Measurements from ENCODE around the gene SAP30.

The SAP30 gene

GRCh38 chr4:173413036-173413435 is 42.3 kb downstream of the SAP30 start:
- no peaks in the 10 kb centered on the region for H3K36me3 ChIP-seq (ENCODE audit: control insufficient read depth, insufficient read depth, low read length)
- no peaks in the 10 kb centered on the region for H3K27me3 ChIP-seq (replicated peaks; ENCODE audit: control insufficient read depth, insufficient read depth, low read length, poor library complexity, severe bottlenecking)
- H3K27ac ChIP-seq (ENCODE audit: insufficient read depth, low read length, poor library complexity, severe bottlenecking), result no peak overlapping the region
- H3K4me3 ChIP-seq (ENCODE audit: insufficient read depth, low read depth, low read length, poor library complexity, severe bottlenecking), result no peak overlapping the region
- no peaks in the 10 kb centered on the region for H3K9me3 ChIP-seq (ENCODE audit: control insufficient read depth, low read length)
- no peak for DNase-seq
- H3K4me1 ChIP-seq (ENCODE audit: control insufficient read depth, insufficient read depth, low read length, poor library complexity, severe bottlenecking), result no peaks in the 10 kb centered on the region

GRCh38 chr4:173414456-173414855 is 43.7 kb downstream of the SAP30 start:
- no peak for DNase-seq
- no peaks in the 10 kb centered on the region for H3K27me3 ChIP-seq (replicated peaks; ENCODE audit: control insufficient read depth, insufficient read depth, low read length, poor library complexity, severe bottlenecking)
- no peaks in the 10 kb centered on the region for H3K36me3 ChIP-seq (ENCODE audit: control insufficient read depth, insufficient read depth, low read length)
- H3K4me3 ChIP-seq (ENCODE audit: insufficient read depth, low read depth, low read length, poor library complexity, severe bottlenecking), result no peak overlapping the region
- H3K4me1 ChIP-seq (ENCODE audit: control insufficient read depth, insufficient read depth, low read length, poor library complexity, severe bottlenecking), result no peaks in the 10 kb centered on the region
- H3K27ac ChIP-seq (ENCODE audit: insufficient read depth, low read length, poor library complexity, severe bottlenecking), result no peak overlapping the region
- no peaks in the 10 kb centered on the region for H3K9me3 ChIP-seq (ENCODE audit: control insufficient read depth, low read length)

GRCh38 chr4:173415092-173415491 is 44.3 kb downstream of the SAP30 start:
- Histone ChIP-seq H3K27me3 (replicated peaks; ENCODE audit: control insufficient read depth, insufficient read depth, low read length, poor library complexity, severe bottlenecking) (no peaks in the 10 kb centered on the region), H3K4me3 (ENCODE audit: insufficient read depth, low read depth, low read length, poor library complexity, severe bottlenecking) (no peak overlapping the region), H3K9me3 (ENCODE audit: control insufficient read depth, low read length) (no peaks in the 10 kb centered on the region), H3K4me1 (ENCODE audit: control insufficient read depth, insufficient read depth, low read length, poor library complexity, severe bottlenecking) (no peaks in the 10 kb centered on the region), H3K27ac (ENCODE audit: insufficient read depth, low read length, poor library complexity, severe bottlenecking) (no peak overlapping the region), H3K36me3 (ENCODE audit: control insufficient read depth, insufficient read depth, low read length) (no peaks in the 10 kb centered on the region)
- DNase-seq, result no peak

- H3K4me3 ChIP-seq (ENCODE audit: insufficient read depth, low read depth, low read length, poor library complexity, severe bottlenecking), result no peak overlapping the region
These were observed 45.3 kb downstream of the SAP30 start for GRCh38 chr4:173415885-173416653.

GRCh38 chr4:173417833-173418232 is 47.1 kb downstream of the SAP30 start:
- no peaks in the 10 kb centered on the region for H3K36me3 ChIP-seq (ENCODE audit: control insufficient read depth, insufficient read depth, low read length)
- no peaks in the 10 kb centered on the region for H3K4me1 ChIP-seq (ENCODE audit: control insufficient read depth, insufficient read depth, low read length, poor library complexity, severe bottlenecking)
- DNase-seq, result no peak
- no peaks in the 10 kb centered on the region for H3K9me3 ChIP-seq (ENCODE audit: control insufficient read depth, low read length)
- H3K4me3 ChIP-seq (ENCODE audit: insufficient read depth, low read depth, low read length, poor library complexity, severe bottlenecking), result no peak overlapping the region
- H3K27ac ChIP-seq (ENCODE audit: insufficient read depth, low read length, poor library complexity, severe bottlenecking), result no peak overlapping the region
- no peaks in the 10 kb centered on the region for H3K27me3 ChIP-seq (replicated peaks; ENCODE audit: control insufficient read depth, insufficient read depth, low read length, poor library complexity, severe bottlenecking)

More at GRCh38 chr4:173415885-173416653, 45.3 kb downstream of the SAP30 start:
- H3K27ac ChIP-seq (ENCODE audit: insufficient read depth, low read length, poor library complexity, severe bottlenecking), result no peak overlapping the region
- no peaks in the 10 kb centered on the region for H3K9me3 ChIP-seq (ENCODE audit: control insufficient read depth, low read length)
- H3K4me1 ChIP-seq (ENCODE audit: control insufficient read depth, insufficient read depth, low read length, poor library complexity, severe bottlenecking), result no peaks in the 10 kb centered on the region
- H3K36me3 ChIP-seq (ENCODE audit: control insufficient read depth, insufficient read depth, low read length), result no peaks in the 10 kb centered on the region
- no peaks in the 10 kb centered on the region for H3K27me3 ChIP-seq (replicated peaks; ENCODE audit: control insufficient read depth, insufficient read depth, low read length, poor library complexity, severe bottlenecking)
- DNase-seq, result no peak

- H3K27ac ChIP-seq (ENCODE audit: insufficient read depth, low read length, poor library complexity, severe bottlenecking), result no peak overlapping the region
- no peak for DNase-seq
- H3K27me3 ChIP-seq (replicated peaks; ENCODE audit: control insufficient read depth, insufficient read depth, low read length, poor library complexity, severe bottlenecking), result no peaks in the 10 kb centered on the region
- H3K4me3 ChIP-seq (ENCODE audit: insufficient read depth, low read depth, low read length, poor library complexity, severe bottlenecking), result no peak overlapping the region
- no peaks in the 10 kb centered on the region for H3K36me3 ChIP-seq (ENCODE audit: control insufficient read depth, insufficient read depth, low read length)
- H3K4me1 ChIP-seq (ENCODE audit: control insufficient read depth, insufficient read depth, low read length, poor library complexity, severe bottlenecking), result no peaks in the 10 kb centered on the region
- H3K9me3 ChIP-seq (ENCODE audit: control insufficient read depth, low read length), result no peaks in the 10 kb centered on the region
These were observed 47.9 kb downstream of the SAP30 start for GRCh38 chr4:173418639-173419038.

- Histone ChIP-seq H3K27ac (ENCODE audit: insufficient read depth, low read length, poor library complexity, severe bottlenecking) (no peak overlapping the region), H3K4me3 (ENCODE audit: insufficient read depth, low read depth, low read length, poor library complexity, severe bottlenecking) (no peak overlapping the region), H3K36me3 (ENCODE audit: control insufficient read depth, insufficient read depth, low read length) (no peaks in the 10 kb centered on the region), H3K9me3 (ENCODE audit: control insufficient read depth, low read length) (no peaks in the 10 kb centered on the region), H3K27me3 (replicated peaks; ENCODE audit: control insufficient read depth, insufficient read depth, low read length, poor library complexity, severe bottlenecking) (no peaks in the 10 kb centered on the region), H3K4me1 (ENCODE audit: control insufficient read depth, insufficient read depth, low read length, poor library complexity, severe bottlenecking) (peaks cover 5% of the 10 kb centered on the region)
- no peak for DNase-seq
These were observed 49.6 kb downstream of the SAP30 start for GRCh38 chr4:173420324-173420752.

GRCh38 chr4:173420801-173421200 is 50.0 kb downstream of the SAP30 start:
- H3K36me3 ChIP-seq (ENCODE audit: control insufficient read depth, insufficient read depth, low read length), result no peaks in the 10 kb centered on the region
- H3K27me3 ChIP-seq (replicated peaks; ENCODE audit: control insufficient read depth, insufficient read depth, low read length, poor library complexity, severe bottlenecking), result no peaks in the 10 kb centered on the region
- peaks cover 10% of the 10 kb centered on the region for H3K4me1 ChIP-seq (ENCODE audit: control insufficient read depth, insufficient read depth, low read length, poor library complexity, severe bottlenecking)
- H3K9me3 ChIP-seq (ENCODE audit: control insufficient read depth, low read length), result no peaks in the 10 kb centered on the region
- H3K27ac ChIP-seq (ENCODE audit: insufficient read depth, low read length, poor library complexity, severe bottlenecking), result no peak overlapping the region
- DNase-seq, result no peak
- H3K4me3 ChIP-seq (ENCODE audit: insufficient read depth, low read depth, low read length, poor library complexity, severe bottlenecking), result no peak overlapping the region

GRCh38 chr4:173424899-173425805 is 54.4 kb downstream of the SAP30 start:
- H3K27me3 ChIP-seq (replicated peaks; ENCODE audit: control insufficient read depth, insufficient read depth, low read length, poor library complexity, severe bottlenecking), result no peaks in the 10 kb centered on the region
- no peaks in the 10 kb centered on the region for H3K36me3 ChIP-seq (ENCODE audit: control insufficient read depth, insufficient read depth, low read length)
- no peak overlapping the region for H3K27ac ChIP-seq (ENCODE audit: insufficient read depth, low read length, poor library complexity, severe bottlenecking)
- no peak for DNase-seq
- no peak overlapping the region for H3K4me3 ChIP-seq (ENCODE audit: insufficient read depth, low read depth, low read length, poor library complexity, severe bottlenecking)
- H3K9me3 ChIP-seq (ENCODE audit: control insufficient read depth, low read length), result no peaks in the 10 kb centered on the region
- H3K4me1 ChIP-seq (ENCODE audit: control insufficient read depth, insufficient read depth, low read length, poor library complexity, severe bottlenecking), result peaks cover 17% of the 10 kb centered on the region

- Histone ChIP-seq H3K36me3 (ENCODE audit: control insufficient read depth, insufficient read depth, low read length) (no peaks in the 10 kb centered on the region), H3K27me3 (replicated peaks; ENCODE audit: control insufficient read depth, insufficient read depth, low read length, poor library complexity, severe bottlenecking) (no peaks in the 10 kb centered on the region), H3K27ac (ENCODE audit: insufficient read depth, low read length, poor library complexity, severe bottlenecking) (no peak overlapping the region), H3K4me1 (ENCODE audit: control insufficient read depth, insufficient read depth, low read length, poor library complexity, severe bottlenecking) (peaks cover 17% of the 10 kb centered on the region), H3K9me3 (ENCODE audit: control insufficient read depth, low read length) (no peaks in the 10 kb centered on the region), H3K4me3 (ENCODE audit: insufficient read depth, low read depth, low read length, poor library complexity, severe bottlenecking) (no peak overlapping the region)
- DNase-seq, result no peak
These were observed 55.3 kb downstream of the SAP30 start for GRCh38 chr4:173426064-173426463.

Measured in effector memory CD4-positive, alpha-beta T cell (primary cell).